NCI-H510A treated with DMSO at 0.1 percent for 48 hours (cell line): Measurements from ENCODE around the gene MRPL3.
"Not testable (repeated sequence)": the region's sequence is repeated elsewhere in the genome, so short reads cannot be mapped to it uniquely, and the experiment has no call there.

Source experiments
- DNase-seq: peaks from one replicate; lab custom pipeline; 2025; lab: John Stamatoyannopoulos, UW

MRPL3 gene

DNA sequence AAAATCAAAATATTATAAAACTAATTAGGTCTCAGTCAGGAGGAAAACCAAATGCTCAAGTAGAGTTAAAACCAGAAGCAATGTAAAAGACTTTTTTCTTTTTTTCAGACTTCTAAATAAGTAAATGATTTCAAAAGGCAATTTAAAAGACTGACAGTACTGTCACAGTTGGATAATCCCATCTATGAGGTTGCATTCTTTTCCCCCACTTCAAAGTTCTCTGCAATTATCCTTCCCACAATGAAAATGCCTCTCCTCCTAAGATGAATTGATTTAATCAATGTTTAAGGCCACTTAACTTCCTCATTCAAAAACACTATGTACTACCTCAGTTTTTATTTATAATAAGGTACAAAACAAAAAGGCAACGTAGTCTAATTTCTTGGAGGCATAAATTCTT, 8.1 kb downstream of the MRPL3 start:
- no peak for DNase-seq

DNA sequence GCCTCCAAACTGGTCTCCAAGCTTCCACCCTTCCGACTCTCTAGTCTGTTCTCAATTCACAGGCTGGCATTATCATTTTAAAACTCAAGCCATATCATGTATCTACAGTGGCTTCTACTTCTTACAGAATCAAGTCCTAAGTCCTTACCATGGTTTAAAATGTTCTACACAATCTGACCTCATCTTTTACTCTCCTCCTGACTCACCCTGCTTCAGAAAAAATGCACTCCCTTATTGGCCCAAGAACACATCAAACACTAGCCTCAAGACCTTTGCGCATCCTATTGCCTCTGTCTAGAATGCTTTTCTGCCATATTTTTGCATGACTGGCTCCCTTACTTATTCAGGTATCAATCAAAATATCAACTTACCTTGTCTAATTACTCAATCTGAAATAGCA, 11.0 kb downstream of the MRPL3 start:
- DNase-seq = no peak

DNA sequence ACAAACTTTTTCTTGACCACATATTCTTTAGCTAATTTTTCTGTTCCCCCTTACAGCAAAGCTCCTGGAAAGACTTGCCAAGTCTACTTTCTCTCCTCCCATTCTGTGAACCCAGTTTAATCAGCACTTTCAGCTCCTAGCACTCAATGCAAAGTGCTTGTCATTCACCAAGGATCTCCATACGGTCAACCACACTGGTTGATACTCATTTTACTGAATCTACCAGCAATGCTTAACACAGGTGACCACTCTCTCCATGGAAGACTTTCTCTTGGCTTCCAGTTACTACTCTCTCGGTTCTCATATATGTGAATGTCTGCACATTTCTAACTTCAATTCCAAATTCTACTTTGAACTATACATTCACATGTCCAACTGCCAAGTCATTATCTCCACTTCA, 11.7 kb downstream of the MRPL3 start:
- no peak for DNase-seq

DNA sequence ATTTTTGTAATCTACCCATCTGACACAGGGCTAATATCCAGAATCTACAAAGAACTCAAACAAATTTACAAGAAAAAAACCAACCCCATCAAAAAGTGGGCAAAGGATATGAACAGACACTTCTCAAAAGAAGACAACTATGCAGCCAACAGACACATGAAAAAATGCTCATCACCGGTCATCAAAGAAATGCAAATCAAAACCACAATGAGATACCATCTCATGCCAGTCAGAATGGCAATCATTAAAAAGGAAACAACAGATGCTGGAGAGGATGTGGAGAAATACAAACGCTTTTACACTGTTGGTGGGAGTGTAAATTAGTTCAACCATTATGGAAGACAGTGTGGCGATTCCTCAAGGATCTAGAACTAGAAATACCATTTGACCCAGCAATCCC, 16.2 kb downstream of the MRPL3 start:
- not testable (repeated sequence) for DNase-seq

DNA sequence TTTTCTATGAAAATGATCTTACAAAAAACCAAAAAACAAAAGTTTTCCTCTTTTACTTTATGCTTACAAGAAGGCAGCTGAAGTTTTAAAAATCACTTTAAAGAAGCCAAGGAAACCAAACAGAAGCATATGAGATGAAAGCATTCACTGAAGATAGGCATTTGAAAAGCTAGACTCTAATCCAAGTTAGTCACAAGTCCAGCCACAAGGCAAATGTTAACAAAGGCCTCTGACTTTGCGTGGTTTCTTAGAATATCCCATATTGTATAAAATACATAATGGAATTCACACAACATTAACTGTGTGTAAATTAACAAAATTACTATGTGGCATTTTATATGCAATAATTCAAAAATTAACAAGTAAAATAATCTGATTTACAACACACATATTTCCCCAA, 17.7 kb downstream of the MRPL3 start:
- no peak for DNase-seq

DNA sequence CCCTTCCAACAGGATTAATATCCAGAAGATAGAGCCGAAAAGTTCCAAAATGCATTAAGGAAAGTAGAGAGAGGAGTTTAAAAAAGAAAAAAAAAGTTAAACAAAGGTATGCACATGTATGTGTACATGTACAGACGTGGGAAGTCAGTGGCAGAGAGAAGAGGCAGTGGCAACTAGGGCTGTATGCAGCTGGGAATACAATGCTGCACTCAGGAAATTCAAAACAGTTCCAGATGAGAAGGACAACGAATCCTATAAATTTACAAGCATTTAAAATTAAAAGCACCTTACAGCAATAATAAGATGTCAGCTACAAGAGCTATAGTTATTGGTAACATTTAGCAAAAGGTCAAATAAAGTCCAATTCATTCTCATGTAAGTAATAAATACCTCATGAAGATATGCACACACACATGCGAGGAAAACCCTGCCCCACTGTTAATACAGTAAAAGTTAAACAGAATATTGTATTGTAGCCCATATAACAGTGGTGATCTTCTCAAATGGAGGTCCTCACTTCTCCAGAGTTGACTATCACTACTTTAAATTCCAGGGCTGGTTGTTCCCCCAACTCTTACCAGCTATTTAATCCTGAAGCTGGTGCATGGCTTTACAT, 18.2 kb downstream of the MRPL3 start:
- DNase-seq = no peak

DNA sequence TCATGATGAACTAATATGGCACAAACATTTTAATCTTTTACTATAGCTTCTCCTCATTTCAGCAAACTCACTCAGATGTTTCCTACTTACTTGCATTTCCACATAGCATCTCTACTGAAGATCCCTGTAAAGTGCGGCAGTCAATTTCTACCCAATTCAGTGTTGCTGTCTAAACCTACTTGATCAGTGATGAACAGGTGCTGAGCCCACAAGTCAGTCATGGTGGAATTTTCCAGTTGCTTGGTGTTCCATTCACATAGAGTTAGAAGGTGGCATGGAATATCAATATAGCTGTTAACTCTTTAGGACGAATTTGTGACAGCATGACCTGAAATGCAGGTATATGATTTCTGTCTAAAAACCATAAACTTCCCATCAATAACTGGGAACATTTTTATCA, 22.7 kb downstream of the MRPL3 start:
- DNase-seq = no peak

DNA sequence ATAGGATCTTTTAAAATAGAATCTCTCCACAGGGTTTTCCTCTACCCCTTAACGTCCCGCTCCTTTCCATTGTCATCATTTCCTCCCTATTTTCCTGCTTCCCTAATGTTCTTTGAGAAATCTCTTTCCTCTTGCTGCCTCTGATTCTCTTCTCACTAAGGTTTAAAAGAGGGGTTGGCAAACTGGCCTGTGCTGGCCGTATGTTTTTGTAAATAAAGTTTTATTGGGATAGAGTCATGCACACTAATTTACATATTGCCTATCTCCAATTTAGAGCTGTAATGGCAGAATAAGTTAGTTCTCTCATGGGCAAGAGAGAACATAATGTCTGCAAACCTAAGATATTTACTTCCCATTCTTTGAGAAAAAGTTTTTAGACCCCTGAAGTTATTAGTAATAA, 25.0 kb downstream of the MRPL3 start:
- DNase-seq = no peak

DNA sequence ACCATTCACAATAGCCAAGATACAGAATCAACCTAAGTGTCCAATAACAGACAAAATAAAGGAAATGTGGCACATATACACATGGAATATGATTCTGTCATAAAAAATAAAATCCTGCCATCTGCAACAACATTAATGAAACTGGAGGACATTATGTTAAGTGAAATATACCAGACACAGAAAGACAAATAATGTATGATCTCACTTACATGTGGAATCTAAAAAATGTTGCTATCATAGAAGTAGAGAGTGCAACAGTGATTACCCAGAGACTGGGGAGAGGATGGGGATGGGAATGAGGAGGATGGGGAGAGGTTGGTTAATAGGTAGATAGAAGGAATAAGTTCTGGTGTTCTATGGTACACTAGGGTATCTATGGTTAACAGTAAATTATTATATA, 28.7 kb downstream of the MRPL3 start:
- DNase-seq = no peak

DNA sequence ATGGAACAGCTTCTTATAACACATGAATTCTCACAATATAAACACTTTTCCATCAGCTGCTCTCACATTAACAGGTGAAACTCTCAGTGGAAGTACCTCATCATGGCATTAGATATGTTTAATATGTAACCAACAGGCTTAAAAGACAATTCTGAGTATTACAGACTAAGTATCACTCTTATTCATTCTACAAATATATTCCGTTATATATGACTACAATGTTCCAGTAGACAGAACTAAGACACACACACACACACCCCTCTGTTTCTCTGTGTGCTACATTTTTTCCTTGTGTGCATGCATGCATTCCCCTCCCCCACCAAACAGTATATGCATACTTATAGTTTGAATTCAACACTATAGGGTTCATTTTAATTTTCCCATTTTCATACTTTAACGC, 32.4 kb downstream of the MRPL3 start:
- DNase-seq = no peak

DNA sequence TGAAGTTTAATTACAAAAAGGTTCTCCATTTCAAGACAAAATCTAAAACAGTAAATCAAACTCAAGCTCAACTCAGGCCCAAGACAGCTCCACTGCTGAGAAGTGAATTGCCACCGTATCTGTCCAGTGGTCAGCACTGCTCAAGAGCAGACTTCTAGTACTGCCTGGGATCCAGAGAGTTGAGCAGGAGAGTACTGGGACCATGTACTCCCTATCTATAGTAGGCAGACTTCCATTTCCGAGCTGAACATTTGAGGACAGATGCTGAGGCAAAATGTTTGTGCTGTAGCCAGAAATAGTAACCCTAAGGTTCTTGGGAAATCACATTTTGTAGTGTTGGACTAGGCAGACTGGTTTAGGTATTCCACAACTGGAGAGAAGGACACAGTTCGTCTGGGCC, 44.1 kb downstream of the MRPL3 start:
- DNase-seq = no peak

DNA sequence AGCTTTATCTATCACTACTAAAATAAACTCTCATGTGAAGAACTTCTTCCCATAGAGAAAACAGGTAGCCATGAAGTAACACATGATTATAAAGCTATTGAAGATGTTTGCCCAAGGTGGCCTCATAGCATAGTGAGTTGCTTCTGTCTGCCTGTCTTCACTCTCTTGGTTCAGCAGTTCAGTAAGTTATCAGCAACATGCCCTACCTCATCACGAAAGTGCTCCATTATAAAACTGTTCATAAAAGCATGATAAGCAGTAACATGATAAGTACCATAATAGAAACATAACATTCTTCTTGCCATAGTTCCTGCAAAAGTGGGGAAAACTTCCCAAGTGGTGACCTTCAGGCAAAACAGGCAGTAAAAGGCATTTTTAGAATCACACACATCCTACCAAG, 45.6 kb downstream of the MRPL3 start:
- DNase-seq = no peak

DNA sequence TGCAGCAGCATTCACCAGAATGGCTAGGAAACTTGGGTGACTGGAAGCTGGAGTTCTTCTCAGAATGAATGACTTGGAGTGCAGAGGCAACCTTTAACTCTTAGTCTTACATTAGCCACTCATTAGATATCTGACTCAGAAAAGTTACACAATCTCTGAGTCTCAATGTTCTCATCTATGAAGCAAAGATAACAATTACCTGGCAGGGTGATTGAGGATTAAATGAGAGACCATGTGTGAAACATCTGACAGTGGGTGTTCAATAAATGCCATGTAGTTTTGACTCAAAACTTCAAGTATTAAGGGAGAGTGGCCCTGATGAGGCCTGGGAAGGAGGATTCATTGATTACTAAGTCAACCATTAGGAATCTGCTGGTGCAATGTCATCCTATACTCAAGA, 48.3 kb downstream of the MRPL3 start:
- DNase-seq = no peak

DNA sequence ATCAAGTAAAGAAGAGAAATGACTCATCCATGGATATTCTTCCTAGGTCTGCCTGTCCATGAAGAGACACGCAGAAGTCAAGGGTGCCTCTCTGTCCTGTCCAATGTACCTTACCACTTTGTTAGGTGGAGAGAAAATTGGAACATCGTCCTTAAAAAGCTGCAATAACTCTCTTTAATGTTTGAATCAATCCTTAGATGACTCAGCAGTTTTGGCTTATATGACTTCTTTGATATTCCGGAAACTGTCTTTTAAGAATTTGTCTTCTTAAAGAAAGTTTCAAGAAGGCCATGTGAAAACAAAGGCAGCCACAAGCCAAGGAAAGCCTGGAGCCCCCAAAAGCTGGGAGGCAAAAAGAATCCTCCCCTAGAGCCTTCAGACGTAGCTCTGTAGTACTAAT, 49.2 kb downstream of the MRPL3 start:
- DNase-seq = no peak

DNA sequence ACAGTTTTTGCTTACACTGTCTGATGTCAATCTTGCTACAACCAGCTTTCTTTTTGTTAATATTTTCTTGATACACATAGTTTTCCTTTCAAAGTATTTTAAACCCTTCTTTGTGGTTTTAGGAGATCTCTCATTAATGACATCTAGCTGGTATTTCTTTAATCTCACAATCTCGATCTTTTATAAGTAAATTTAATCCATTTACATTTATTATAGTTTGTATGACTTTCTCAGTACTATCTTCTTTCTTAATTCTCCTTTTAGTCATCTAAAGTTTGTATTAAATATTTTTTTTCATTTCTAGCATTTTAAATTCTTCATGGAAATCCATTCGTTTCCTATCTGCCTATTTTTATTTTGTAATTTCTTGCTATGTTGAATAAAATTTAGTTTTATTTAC, 55.4 kb downstream of the MRPL3 start:
- DNase-seq = no peak

DNA sequence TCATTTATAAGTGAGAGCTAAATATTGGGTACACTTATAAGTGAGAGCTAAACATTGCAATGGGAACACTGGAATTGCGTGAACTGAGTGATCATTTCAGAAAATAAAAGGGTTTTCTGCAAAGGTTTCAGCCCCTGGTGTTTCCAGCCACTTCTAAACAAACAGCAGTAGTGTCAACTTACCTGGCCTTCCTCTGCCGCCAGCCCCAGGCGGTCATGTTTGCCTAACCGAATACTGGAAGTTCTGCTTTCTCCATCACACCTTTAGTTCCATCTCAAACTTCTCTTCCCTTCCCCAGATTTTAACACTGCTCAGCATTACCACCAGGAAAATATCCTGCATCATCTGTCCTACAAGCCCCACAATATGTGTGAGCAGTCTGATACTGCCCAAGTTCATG, 58.6 kb downstream of the MRPL3 start:
- peak; percentile 1 for DNase-seq

DNA sequence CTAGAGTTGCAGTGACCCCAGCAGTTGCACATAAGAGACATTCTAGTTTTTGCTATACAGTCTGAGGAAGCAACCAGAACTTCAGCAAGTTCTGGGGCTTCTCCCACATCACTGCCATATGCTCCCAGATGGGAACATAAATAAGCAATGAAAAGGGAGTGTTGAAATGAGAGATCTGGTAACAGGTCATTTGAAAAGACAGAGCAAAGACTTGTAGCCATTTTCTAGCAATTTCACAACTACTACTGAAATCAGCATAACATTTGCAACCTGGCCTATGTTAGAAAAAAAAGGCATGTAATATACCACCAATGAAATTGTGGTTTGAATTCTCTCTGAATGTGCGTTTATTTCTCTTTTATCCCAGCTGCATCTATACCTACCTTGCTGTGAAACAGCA, 63.7 kb downstream of the MRPL3 start:
- no peak for DNase-seq

DNA sequence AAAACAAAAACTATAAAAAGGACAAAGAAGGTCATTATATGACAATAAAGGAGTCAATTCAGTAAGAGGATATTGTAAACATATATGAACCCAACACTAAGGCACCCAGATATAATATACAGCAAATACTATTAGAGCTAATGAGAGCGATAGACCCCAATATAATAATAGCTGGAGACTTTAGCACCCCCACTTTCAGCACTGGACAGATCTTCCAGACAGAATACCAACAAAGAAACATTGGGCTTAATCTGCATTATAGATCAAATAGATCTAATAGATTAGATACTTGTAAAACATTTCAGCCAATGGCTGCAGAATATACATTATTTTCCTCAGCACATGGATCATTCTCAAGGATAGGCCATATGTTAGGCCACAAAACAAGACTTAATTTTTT, 67.8 kb downstream of the MRPL3 start:
- DNase-seq = no peak

DNA sequence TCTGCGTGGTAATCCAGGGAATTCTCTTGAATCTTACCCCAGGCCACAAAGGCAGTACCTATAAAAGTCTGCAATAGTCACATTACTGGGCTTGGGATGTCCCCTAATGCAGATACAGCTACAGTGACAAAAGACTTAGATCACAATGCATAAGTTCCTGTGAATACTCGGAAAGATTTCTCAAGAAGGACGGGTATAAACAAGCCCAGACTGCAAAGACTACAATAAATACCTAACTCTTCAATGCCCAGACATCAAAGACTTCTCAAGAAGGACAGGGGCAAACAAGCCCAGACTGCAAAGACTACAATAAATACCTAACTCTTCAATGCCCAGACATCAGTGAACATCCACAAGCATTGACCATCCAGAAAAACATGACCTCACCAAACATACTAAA, 70.3 kb downstream of the MRPL3 start:
- DNase-seq = no peak

DNA sequence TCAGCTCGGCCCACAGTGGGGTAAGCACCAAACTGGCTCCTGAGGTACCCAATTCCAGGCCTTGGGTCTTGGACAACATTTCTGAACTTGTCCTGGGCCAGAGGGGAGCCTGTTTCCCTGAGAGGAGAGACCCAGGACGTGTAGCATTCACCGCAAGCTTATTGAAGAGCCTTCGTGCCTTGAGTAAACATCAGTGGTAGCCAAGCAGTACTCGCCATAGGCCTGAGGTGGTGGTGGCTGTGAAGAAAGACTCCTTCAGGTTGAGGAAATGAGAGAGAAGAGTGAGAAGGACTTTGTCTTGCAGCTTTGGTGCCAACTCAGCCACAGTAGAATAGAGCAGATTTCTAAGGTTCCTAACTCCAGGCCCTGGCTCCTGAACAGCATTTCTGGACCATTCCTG, 71.0 kb downstream of the MRPL3 start:
- no peak for DNase-seq

DNA sequence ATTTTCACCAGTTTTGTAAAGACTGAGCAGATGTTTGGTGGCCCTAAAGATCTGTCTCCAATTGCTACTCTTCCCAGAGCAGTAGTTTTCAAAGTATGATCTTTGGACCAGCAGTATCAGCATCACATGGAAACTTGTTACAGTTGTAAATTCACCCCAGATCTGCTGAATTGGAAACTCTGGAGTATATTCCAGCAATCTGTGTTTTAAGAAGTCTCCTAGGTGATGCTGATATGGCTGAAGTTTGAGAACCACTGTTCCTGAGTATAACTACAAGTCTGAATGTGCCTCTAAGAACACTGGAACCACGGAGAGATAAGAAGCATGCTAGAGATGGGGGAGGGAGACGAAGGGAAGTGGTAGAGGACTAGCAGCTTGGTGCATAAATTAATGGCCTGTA, 75.5 kb downstream of the MRPL3 start:
- no peak for DNase-seq

DNA sequence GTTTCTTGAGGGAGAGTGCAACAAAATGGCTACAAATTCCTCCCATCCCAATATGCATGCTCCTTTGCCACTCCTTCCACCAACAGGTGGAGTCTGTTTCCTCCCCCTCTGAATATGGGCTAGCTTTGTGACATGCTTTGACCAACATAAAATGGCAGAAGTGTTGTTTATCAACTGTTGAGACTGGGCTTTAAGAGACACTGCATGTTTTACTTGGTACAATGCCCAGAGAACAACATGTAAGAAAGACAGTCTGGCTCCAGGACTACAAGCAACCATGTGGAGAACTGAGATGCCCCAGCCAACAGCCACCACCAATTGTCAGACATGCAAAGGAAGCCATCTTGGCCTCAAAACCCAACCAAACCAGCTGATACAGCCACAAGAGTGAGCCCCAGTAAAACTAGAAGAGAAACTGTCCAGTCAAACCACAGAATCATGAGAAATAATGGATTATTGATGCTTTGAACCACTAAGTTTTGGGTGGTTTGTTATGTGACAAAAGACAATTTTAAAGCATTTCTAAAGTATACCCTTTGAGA, 80.7 kb downstream of the MRPL3 start:
- DNase-seq = no peak

DNA sequence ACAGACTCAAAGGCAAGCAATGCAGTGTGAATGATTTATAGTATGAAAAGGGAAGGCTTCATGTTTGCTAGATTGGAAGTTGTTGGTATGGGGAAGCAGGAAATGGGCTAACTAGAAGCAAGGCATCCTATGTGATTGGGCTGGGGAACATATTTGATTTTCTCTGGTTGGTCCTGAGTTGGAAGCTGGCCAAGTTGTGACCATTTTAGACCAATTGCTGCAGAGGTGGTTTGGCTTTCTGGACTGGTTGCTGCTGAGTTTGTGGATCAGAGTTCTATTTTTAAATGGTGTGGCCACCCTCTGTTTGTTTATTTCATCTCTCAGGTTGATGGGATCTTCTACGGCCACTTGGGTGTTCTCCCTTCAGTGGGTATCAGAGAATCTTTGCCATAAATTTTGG, 81.5 kb downstream of the MRPL3 start:
- DNase-seq = no peak

DNA sequence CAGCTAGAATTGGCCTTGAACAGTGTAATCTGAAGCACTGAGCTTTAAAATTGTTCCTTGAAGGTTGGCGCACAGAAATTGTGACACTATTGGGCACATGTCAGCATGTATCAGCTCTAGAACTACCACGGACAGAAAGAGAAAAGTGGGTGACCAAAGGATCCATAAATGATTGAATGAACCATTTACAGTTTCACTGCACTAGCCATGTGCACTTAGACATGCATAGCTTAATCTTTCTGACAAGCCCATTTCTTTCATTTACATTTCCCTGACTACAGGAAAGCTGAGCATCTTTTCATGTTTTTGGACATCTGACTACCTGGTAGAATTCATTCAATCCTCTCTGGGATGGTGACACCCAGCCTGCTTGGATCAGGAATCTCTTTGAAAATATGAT, 85.0 kb downstream of the MRPL3 start:
- no peak for DNase-seq
